ENCODE measurements around the gene TMEM132C. TPM values are rescaled to one million over a fixed set of nuclear protein-coding genes. Genes with fewer than 3 reads are reported as not detected.

The TMEM132C gene
- total RNA-seq, 2 experiments from 2014 or later, result not detected

GRCh38 chr12:128468926-128469325, 202.0 kb downstream of the TMEM132C start:
- Histone ChIP-seq H3K4me2 (ENCODE audit: low read length) (no peak overlapping the region), H3K79me2 (ENCODE audit: insufficient read depth, low read depth, low read length) (no peaks in the 10 kb centered on the region), H3K36me3 (ENCODE audit: insufficient read depth, low read length) (no peaks in the 10 kb centered on the region), H3K4me1 (ENCODE audit: insufficient read depth, low read length, poor library complexity, severe bottlenecking) (no peaks in the 10 kb centered on the region), H3K4me3 (ENCODE audit: low read depth, low read length, poor library complexity, severe bottlenecking) (no peak overlapping the region), H2AFZ (ENCODE audit: low read length) (no peak overlapping the region), H3K9me3 (ENCODE audit: low read length) (no peaks in the 10 kb centered on the region), H3K27ac (ENCODE audit: low read depth, low read length, poor library complexity, severe bottlenecking) (no peak overlapping the region), H3K9me2 (ENCODE audit: insufficient read depth, low read length) (no peaks in the 10 kb centered on the region), H4K20me1 (ENCODE audit: insufficient read depth, low read length) (no peaks in the 10 kb centered on the region)
- no peak for DNase-seq (ENCODE audit: low spot score)
- intact Hi-C loops (cut with micrococcal nuclease; ENCODE audit: unreplicated experiment), result no loop called here
- ChIA-PET CTCF (ENCODE audit: unreplicated experiment) (no interaction called here), POLR2A (no interaction called here)
- BruUV-seq (replicated peaks), result no TSS peak
- TF ChIP-seq, protein P1, sequence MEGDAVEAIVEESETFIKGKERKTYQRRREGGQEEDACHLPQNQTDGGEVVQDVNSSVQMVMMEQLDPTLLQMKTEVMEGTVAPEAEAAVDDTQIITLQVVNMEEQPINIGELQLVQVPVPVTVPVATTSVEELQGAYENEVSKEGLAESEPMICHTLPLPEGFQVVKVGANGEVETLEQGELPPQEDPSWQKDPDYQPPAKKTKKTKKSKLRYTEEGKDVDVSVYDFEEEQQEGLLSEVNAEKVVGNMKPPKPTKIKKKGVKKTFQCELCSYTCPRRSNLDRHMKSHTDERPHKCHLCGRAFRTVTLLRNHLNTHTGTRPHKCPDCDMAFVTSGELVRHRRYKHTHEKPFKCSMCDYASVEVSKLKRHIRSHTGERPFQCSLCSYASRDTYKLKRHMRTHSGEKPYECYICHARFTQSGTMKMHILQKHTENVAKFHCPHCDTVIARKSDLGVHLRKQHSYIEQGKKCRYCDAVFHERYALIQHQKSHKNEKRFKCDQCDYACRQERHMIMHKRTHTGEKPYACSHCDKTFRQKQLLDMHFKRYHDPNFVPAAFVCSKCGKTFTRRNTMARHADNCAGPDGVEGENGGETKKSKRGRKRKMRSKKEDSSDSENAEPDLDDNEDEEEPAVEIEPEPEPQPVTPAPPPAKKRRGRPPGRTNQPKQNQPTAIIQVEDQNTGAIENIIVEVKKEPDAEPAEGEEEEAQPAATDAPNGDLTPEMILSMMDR (conservative IDR thresholded peaks at IDR 0.05; ENCODE audit: low read length), result no peak
- TF ChIP-seq EZH2phosphoT487 (IDR thresholded peaks at IDR 0.05; ENCODE audit: borderline replicate concordance, low read depth, low read length), result no peak

GRCh38 chr12:128471491-128471890, 204.5 kb downstream of the TMEM132C start:
- Histone ChIP-seq H3K9me2 (ENCODE audit: insufficient read depth, low read length) (no peaks in the 10 kb centered on the region), H3K4me1 (ENCODE audit: insufficient read depth, low read length, poor library complexity, severe bottlenecking) (no peaks in the 10 kb centered on the region), H3K27ac (ENCODE audit: low read depth, low read length, poor library complexity, severe bottlenecking) (no peak overlapping the region), H3K36me3 (ENCODE audit: insufficient read depth, low read length) (no peaks in the 10 kb centered on the region), H3K4me2 (ENCODE audit: low read length) (no peak overlapping the region), H2AFZ (ENCODE audit: low read length) (no peak overlapping the region), H4K20me1 (ENCODE audit: insufficient read depth, low read length) (no peaks in the 10 kb centered on the region), H3K9me3 (ENCODE audit: low read length) (no peaks in the 10 kb centered on the region), H3K79me2 (ENCODE audit: insufficient read depth, low read depth, low read length) (no peaks in the 10 kb centered on the region), H3K4me3 (ENCODE audit: low read depth, low read length, poor library complexity, severe bottlenecking) (no peak overlapping the region)
- no peak for TF ChIP-seq EZH2phosphoT487 (IDR thresholded peaks at IDR 0.05; ENCODE audit: borderline replicate concordance, low read depth, low read length)
- CTCF ChIA-PET (ENCODE audit: unreplicated experiment), result no interaction called here
- DNase-seq (ENCODE audit: low spot score), result no peak
- intact Hi-C loops (cut with micrococcal nuclease; ENCODE audit: unreplicated experiment), result no loop called here
- BruUV-seq (replicated peaks), result no TSS peak
- POLR2A ChIA-PET, result no interaction called here

DNA sequence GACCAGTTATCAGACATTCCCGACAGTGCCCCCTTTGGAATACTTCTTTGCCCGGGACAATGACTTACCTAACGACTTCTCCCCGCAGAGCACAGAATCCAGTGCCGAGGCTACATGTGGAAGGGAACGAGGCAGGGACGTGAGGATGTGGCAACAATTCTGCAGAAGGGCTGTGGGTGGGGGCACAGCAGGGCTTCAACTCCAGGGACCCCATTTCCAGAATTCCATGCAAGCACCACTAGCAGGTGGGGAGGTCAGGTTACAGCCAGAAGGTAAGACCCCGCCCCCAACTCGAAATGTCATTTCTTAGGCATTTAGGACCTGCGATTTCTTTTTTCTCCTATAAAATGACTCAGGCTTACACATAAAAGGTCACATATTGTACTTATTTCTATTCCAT, 207.9 kb downstream of the TMEM132C start:
- Histone ChIP-seq H3K4me2 (ENCODE audit: low read length) (no peak overlapping the region), H3K9me2 (ENCODE audit: insufficient read depth, low read length) (no peaks in the 10 kb centered on the region), H3K36me3 (ENCODE audit: insufficient read depth, low read length) (no peaks in the 10 kb centered on the region), H3K9me3 (ENCODE audit: low read length) (no peaks in the 10 kb centered on the region), H4K20me1 (ENCODE audit: insufficient read depth, low read length) (no peaks in the 10 kb centered on the region), H3K27ac (ENCODE audit: low read depth, low read length, poor library complexity, severe bottlenecking) (no peak overlapping the region), H3K79me2 (ENCODE audit: insufficient read depth, low read depth, low read length) (no peaks in the 10 kb centered on the region), H3K4me1 (ENCODE audit: insufficient read depth, low read length, poor library complexity, severe bottlenecking) (no peaks in the 10 kb centered on the region), H2AFZ (ENCODE audit: low read length) (no peak overlapping the region), H3K4me3 (ENCODE audit: low read depth, low read length, poor library complexity, severe bottlenecking) (no peak overlapping the region)
- TF ChIP-seq EZH2phosphoT487 (IDR thresholded peaks at IDR 0.05; ENCODE audit: borderline replicate concordance, low read depth, low read length), result no peak
- TF ChIP-seq, protein P1 (conservative IDR thresholded peaks at IDR 0.05; ENCODE audit: low read length), result no peak
- DNase-seq (ENCODE audit: low spot score), result no peak
- intact Hi-C loops (cut with micrococcal nuclease; ENCODE audit: unreplicated experiment), result no loop called here
- no TSS peak for BruUV-seq (replicated peaks)
- ChIA-PET CTCF (ENCODE audit: unreplicated experiment) (no interaction called here), POLR2A (no interaction called here)

All from OCI-LY7 (cell line).